ENCODE data around the gene MAPKAP1.

DNA sequence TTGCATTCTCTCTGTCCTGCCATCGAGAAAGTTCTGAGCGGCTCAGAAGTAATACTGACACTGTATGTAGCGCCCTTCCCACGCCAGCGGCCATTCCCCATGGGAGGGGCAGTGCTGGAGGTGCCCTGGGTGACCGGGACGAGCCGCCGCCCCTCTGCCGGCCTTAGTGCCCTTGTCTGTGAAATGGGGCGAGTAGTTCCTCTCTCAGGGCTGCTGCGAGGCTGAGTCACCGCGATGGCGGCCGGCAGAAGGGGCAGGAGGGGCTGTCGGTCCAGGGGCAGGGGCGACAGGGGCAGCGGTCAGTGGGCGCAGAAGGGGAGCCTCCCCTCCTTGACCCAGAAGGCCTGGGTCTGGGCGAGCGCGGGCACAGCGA lies 296.5 kb downstream of the MAPKAP1 start:
- TF ChIP-seq BHLHE40 (IDR thresholded peaks at IDR 0.05; ENCODE audit: borderline replicate concordance) (no peak), TARDBP (IDR thresholded peaks at IDR 0.05) (no peak), CTBP1 (IDR thresholded peaks at IDR 0.05; ENCODE audit: borderline replicate concordance) (no peak), FOXM1 (IDR thresholded peaks at IDR 0.05; ENCODE audit: borderline replicate concordance) (no peak), SP1 (IDR thresholded peaks at IDR 0.05) (no peak), L3MBTL2 (conservative IDR thresholded peaks at IDR 0.05) (no peak), ELF4 (IDR thresholded peaks at IDR 0.05) (no peak), HDGF (IDR thresholded peaks at IDR 0.05; ENCODE audit: borderline replicate concordance) (no peak), ARNT (IDR thresholded peaks at IDR 0.05) (no peak)
- TF ChIP-seq, protein P1, sequence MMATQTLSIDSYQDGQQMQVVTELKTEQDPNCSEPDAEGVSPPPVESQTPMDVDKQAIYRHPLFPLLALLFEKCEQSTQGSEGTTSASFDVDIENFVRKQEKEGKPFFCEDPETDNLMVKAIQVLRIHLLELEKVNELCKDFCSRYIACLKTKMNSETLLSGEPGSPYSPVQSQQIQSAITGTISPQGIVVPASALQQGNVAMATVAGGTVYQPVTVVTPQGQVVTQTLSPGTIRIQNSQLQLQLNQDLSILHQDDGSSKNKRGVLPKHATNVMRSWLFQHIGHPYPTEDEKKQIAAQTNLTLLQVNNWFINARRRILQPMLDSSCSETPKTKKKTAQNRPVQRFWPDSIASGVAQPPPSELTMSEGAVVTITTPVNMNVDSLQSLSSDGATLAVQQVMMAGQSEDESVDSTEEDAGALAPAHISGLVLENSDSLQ (IDR thresholded peaks at IDR 0.05) = no peak

Data from HEK293T (cell line).